OCI-LY3 (cell line): ENCODE measurements around the gene PTPRN2.

Experiments used
- H2AFZ ChIP-seq: fragments of 200-600, 300-600 bp; shearing (Covaris generic); 2 replicates; pipeline ENCODE4 v1.6.0; 2014; ENCODE audit warnings: antibody characterized with exemption, low read depth, low read length
- H3K27ac ChIP-seq: fragments of 200-600, 300-600 bp; sonication (generic); 2 replicates; pipeline ENCODE4 v1.5.1; 2014; ENCODE audit warnings: mild to moderate bottlenecking, low read length, moderate library complexity, mixed read lengths
- H3K27me3 ChIP-seq: fragments of 200-600, 300-600 bp; sonication (generic); 2 replicates; pipeline ENCODE4 v1.6.1; 2014; ENCODE audit warnings: low read depth, low read length, mixed read lengths
- H3K36me3 ChIP-seq: fragments of 200-600, 300-600 bp; sonication (generic); replicated peaks from 2 replicates; pipeline ENCODE3; 2014; ENCODE audit warnings: low read depth, low read length, mixed read lengths
- H3K4me1 ChIP-seq: fragments of 300-600, 200-600 bp; sonication (generic); 2 replicates; pipeline ENCODE4 v1.6.1; 2014; ENCODE audit warnings: low read length, mixed read lengths
- H3K4me2 ChIP-seq: fragments of 200-600, 300-600 bp; sonication (generic); 2 replicates; pipeline ENCODE4 v1.6.1; 2014; ENCODE audit warnings: low read length, mixed read lengths
- H3K4me3 ChIP-seq: fragments of 300-600, 200-600 bp; sonication (generic); 2 replicates; pipeline ENCODE4 v1.5.1; 2014; ENCODE audit warnings: antibody characterized with exemption, mild to moderate bottlenecking, low read length, moderate library complexity
- H3K79me2 ChIP-seq: fragments of 300-600, 200-600 bp; shearing (Covaris generic); 2 replicates; pipeline ENCODE4 v1.6.1; 2014; ENCODE audit warnings: mild to moderate bottlenecking, low read length, mixed read lengths
- H3K9ac ChIP-seq: fragments of 300-600, 200-600 bp; shearing (Covaris generic); 2 replicates; pipeline ENCODE4 v1.6.0; 2014; ENCODE audit warnings: mild to moderate bottlenecking, low read length, moderate library complexity
- H3K9me3 ChIP-seq: fragments of 200-600, 300-600 bp; shearing (Covaris generic); 2 replicates; pipeline ENCODE4 v1.6.1; 2014; ENCODE audit warnings: low read length, mixed read lengths; ENCODE audit not compliant: insufficient read depth
- H4K20me1 ChIP-seq: fragments of 200-600, 300-600 bp; sonication (generic); 2 replicates; pipeline ENCODE4 v1.6.1; 2016; ENCODE audit warnings: low read length, mixed read lengths; ENCODE audit not compliant: insufficient read depth
- CTCF ChIP-seq: fragments of 200-600, 300-600 bp; sonication (generic); IDR thresholded peaks from 2 replicates; pipeline ENCODE4 v1.5.1; 2014; ENCODE audit warnings: antibody characterized with exemption, low read length, low read depth
- EZH2phosphoT487 ChIP-seq: fragments of 200-600 bp; shearing (Covaris generic); IDR thresholded peaks from 2 replicates; pipeline ENCODE4 v1.6.1; 2018; ENCODE audit warnings: antibody characterized with exemption, mixed run types, low read depth

The PTPRN2 gene

GRCh38 chr7:158366916-158367633 is 220.5 kb downstream of the PTPRN2 start:
- H3K27ac ChIP-seq: no peak overlapping the region
- no peaks in the 10 kb centered on the region for H4K20me1 ChIP-seq
- H3K27me3 ChIP-seq: no peaks in the 10 kb centered on the region
- H3K9ac ChIP-seq: no peak overlapping the region
- TF ChIP-seq CTCF (no peak), EZH2phosphoT487 (no peak)
- no peak overlapping the region for H2AFZ ChIP-seq
- no peaks in the 10 kb centered on the region for H3K79me2 ChIP-seq
- no peaks in the 10 kb centered on the region for H3K36me3 ChIP-seq
- peaks cover 3% of the 10 kb centered on the region; the same call in 1 of the 2 replicates for H3K9me3 ChIP-seq
- H3K4me1 ChIP-seq: no peaks in the 10 kb centered on the region
- no peak overlapping the region for H3K4me3 ChIP-seq
- no peak overlapping the region for H3K4me2 ChIP-seq

DNA sequence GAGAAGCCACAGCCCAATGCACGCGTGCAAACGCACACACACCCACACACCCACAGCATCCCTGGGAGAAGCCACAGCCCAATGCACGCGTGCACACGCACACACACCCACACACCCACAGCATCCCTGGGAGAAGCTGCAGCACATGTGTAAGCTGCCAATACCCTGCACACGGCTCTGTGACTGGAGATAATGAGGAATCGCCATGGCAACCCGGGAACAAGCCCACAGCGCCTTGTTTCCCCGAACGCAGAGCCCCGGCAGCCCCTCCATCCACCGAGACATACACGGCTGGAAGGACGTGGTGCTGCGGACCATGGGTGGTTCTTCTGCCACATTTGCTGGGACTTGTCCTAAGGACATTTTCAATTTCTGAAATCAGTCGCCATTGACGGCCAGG is 221.3 kb downstream of the PTPRN2 start:
- Histone ChIP-seq H2AFZ (no peak overlapping the region), H4K20me1 (no peaks in the 10 kb centered on the region), H3K27ac (no peak overlapping the region), H3K79me2 (no peaks in the 10 kb centered on the region), H3K9me3 (peaks cover 3% of the 10 kb centered on the region; the same call in 1 of the 2 replicates), H3K4me3 (no peak overlapping the region), H3K4me1 (no peaks in the 10 kb centered on the region), H3K36me3 (no peaks in the 10 kb centered on the region), H3K9ac (no peak overlapping the region), H3K4me2 (no peak overlapping the region), H3K27me3 (no peaks in the 10 kb centered on the region)
- TF ChIP-seq EZH2phosphoT487 (no peak), CTCF (no peak)

DNA sequence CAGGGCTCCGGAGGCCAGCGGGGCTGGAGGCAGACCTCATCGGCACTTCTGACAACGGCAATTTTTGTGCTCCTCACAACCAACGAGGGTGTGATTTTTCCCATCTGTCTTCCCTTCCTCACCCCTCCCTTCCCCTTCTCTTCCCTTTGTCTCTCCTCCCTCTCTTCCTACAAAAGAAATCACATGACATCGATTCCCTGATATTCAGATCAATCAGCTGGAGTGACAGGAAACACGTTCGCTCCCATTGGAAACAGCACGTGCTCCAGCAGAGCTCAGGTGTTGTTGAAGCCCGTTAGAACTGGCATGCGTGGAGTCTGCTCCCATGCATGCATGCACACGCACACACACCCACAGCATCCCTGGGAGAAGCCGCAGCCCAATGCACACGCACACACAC is 222.4 kb downstream of the PTPRN2 start:
- no peaks in the 10 kb centered on the region for H4K20me1 ChIP-seq
- H3K36me3 ChIP-seq: no peaks in the 10 kb centered on the region
- TF ChIP-seq CTCF (no peak), EZH2phosphoT487 (no peak)
- no peaks in the 10 kb centered on the region for H3K4me1 ChIP-seq
- H3K9me3 ChIP-seq: peaks cover 3% of the 10 kb centered on the region; the same call in 1 of the 2 replicates
- no peaks in the 10 kb centered on the region for H3K27me3 ChIP-seq
- H3K79me2 ChIP-seq: no peaks in the 10 kb centered on the region
- H3K4me3 ChIP-seq: no peak overlapping the region
- no peak overlapping the region for H3K27ac ChIP-seq
- H2AFZ ChIP-seq: no peak overlapping the region
- no peak overlapping the region for H3K4me2 ChIP-seq
- no peak overlapping the region for H3K9ac ChIP-seq

- H2AFZ ChIP-seq: no peak overlapping the region
- H3K4me2 ChIP-seq: no peak overlapping the region
- H3K4me1 ChIP-seq: no peaks in the 10 kb centered on the region
- no peak overlapping the region for H3K27ac ChIP-seq
- peaks cover 3% of the 10 kb centered on the region; the same call in 1 of the 2 replicates for H3K9me3 ChIP-seq
- no peaks in the 10 kb centered on the region for H3K36me3 ChIP-seq
- no peaks in the 10 kb centered on the region for H3K79me2 ChIP-seq
- H3K4me3 ChIP-seq: no peak overlapping the region
- no peaks in the 10 kb centered on the region for H4K20me1 ChIP-seq
- no peaks in the 10 kb centered on the region for H3K27me3 ChIP-seq
- no peak for TF ChIP-seq CTCF
- H3K9ac ChIP-seq: no peak overlapping the region
Observed at GRCh38 chr7:158364451-158364850, 223.2 kb downstream of the PTPRN2 start.
